ENCODE results near the gene NTN1.

The NTN1 gene

DNA sequence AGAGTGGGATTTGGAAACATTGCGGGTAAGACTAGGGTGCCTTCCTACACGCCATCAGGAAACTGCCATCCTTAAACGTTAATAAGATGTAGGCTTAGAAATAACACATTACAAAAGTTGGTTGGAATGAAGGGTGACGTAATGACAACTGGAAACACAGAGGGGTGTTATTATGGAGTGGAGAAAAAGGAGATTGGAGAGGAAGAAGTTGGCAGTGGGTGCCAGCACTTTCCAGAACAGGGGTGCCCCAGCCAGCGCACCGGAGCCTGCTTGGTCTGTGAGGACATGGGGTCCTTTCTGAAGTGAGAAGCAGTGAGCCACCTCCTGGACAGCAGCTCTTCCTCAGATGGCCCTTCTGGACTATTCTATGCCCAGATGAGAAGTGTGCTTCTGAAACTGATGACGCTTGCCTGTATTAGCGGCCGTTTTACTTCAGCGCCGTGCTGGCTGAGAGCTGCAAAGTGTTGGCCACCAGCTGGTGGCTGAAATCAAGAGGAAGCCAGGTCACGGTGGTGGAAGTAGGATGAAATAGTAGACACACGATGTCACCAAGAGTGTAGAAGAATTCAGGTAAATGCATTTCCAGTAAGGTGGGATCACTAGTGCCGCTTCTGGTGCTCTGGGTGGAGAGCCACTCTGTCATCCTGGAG, 244.8 kb downstream of the NTN1 start:
- TF ChIP-seq SPI1 (IDR thresholded peaks at IDR 0.05; ENCODE audit: low read depth, low read length): no peak
- TF ChIP-seq PAX5 (IDR thresholded peaks at IDR 0.05; ENCODE audit: insufficient read depth, low read length, severe bottlenecking): no peak
- TF ChIP-seq POLR2A (IDR thresholded peaks at IDR 0.05; ENCODE audit: low read depth, low read length): no peak
- TF ChIP-seq POU2F2 (IDR thresholded peaks at IDR 0.05; ENCODE audit: low read depth, low read length): no peak
- no peak for TF ChIP-seq POLR2AphosphoS5 (IDR thresholded peaks at IDR 0.05; ENCODE audit: low read depth, low read length)
- no peak for TF ChIP-seq TAF1 (IDR thresholded peaks at IDR 0.05; ENCODE audit: low read depth, low read length)
- DNase-seq (ENCODE audit: insufficient read length, low spot score): no peak
- FAIRE-seq: no peak

DNA sequence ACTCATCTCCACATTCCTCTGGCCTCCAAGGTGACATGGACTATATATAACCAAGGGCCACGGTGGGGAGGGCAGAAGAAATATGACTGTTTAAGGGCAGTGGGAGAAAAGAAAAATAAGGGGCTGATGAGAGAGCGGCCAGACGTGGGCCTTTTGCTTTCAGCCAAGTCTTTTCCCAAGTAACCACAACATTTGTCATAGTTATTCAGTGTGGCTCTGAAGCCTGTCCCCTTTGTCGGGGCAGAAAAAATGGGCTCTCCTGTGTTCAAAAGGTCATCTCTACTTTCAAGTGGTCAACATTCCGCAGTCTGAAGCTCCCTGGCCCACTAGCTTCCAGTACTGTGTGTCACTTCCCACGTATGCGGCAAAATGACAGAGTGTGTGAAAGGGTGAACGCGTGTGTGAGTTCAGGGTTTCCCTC, 245.4 kb downstream of the NTN1 start:
- DNase-seq (ENCODE audit: insufficient read length, low spot score) (no peak), FAIRE-seq (no peak)
- TF ChIP-seq POLR2A (IDR thresholded peaks at IDR 0.05; ENCODE audit: low read depth, low read length) (no peak), POLR2AphosphoS5 (IDR thresholded peaks at IDR 0.05; ENCODE audit: low read depth, low read length) (no peak), PAX5 (IDR thresholded peaks at IDR 0.05; ENCODE audit: insufficient read depth, low read length, severe bottlenecking) (no peak), SPI1 (IDR thresholded peaks at IDR 0.05; ENCODE audit: low read depth, low read length) (no peak), TAF1 (IDR thresholded peaks at IDR 0.05; ENCODE audit: low read depth, low read length) (no peak), POU2F2 (IDR thresholded peaks at IDR 0.05; ENCODE audit: low read depth, low read length) (no peak)

DNA sequence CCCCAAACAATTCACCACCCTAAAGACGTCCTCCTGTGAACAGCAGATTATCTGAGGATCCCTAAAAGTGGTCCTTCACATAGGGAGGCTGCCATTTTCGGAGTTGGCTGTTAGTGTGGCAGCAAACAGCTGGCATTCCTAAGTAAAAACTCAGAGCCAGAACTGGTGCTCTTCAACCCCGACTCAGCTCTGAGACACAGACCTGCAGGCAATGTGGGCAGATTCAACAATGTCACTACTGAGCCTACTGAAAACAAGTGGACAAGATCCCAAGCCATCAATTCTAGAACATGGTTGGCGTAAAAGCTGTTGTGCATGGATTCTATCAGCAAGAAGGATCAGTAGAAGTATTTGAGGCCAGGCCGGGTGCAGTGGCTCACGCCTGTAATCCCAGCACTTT, 247.2 kb downstream of the NTN1 start:
- FAIRE-seq: no peak
- no peak for TF ChIP-seq POLR2AphosphoS5 (IDR thresholded peaks at IDR 0.05; ENCODE audit: low read depth, low read length)
- TF ChIP-seq TAF1 (IDR thresholded peaks at IDR 0.05; ENCODE audit: low read depth, low read length): no peak

DNA sequence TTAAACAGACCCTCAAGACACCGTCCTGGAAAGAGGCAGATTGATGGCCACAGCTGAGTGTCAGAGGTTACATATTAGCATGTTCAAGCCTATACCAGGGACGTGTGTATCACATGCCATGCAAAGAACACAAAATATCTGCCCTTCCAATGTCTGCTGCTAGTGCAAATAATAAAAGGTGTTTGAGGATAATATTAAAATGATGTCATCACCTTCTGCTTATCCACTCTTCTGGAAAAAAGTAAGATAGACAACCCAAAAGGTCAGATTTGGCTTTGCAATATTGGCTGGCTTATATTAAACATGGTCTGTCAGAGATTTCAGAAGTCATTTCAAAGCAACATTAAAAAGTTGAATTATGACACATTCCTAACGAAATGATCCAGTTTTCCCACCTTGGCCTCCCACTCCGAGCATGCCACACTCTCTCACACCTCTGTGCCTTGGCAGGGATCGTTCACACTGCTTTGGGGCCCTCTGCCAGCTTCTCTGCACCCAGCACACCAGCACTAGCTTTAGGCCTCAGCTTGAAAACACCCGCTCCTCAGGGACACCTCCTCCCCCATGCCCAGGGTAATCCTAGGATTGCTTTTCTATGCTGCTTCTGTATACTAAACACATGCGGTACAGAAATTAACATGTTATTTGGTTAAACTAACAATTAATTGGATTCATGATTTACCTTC, 248.2 kb downstream of the NTN1 start:
- FAIRE-seq (no peak), DNase-seq (ENCODE audit: insufficient read length, low spot score) (no peak)
- TF ChIP-seq SPI1 (IDR thresholded peaks at IDR 0.05; ENCODE audit: low read depth, low read length): no peak
- TF ChIP-seq POLR2AphosphoS5 (IDR thresholded peaks at IDR 0.05; ENCODE audit: low read depth, low read length): no peak
- no peak for TF ChIP-seq PAX5 (IDR thresholded peaks at IDR 0.05; ENCODE audit: insufficient read depth, low read length, severe bottlenecking)
- TF ChIP-seq POU2F2 (IDR thresholded peaks at IDR 0.05; ENCODE audit: low read depth, low read length): no peak
- TF ChIP-seq POLR2A (IDR thresholded peaks at IDR 0.05; ENCODE audit: low read depth, low read length): no peak
- no peak for TF ChIP-seq TAF1 (IDR thresholded peaks at IDR 0.05; ENCODE audit: low read depth, low read length)

More for the DNA sequence above, 247.2 kb downstream of the NTN1 start:
- DNase-seq (ENCODE audit: insufficient read length, low spot score): no peak

DNA sequence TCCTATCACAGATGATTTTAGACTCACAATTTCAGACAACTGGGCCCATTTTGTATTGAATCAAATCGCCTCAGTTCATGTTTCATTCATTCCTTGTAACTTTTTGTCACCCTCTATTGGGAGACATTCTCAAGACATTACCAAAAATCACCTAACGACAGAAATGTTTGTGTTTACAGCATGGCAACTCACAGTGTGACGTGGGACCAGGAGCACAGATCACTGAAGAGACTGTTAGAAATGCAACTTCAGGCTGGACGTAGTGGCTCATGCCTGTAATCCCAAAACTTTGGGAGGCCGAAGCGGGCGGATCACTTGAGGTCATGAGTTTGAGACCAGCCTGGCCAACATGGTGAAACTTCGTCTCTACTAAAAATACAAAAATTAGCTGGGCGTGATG, 249.6 kb downstream of the NTN1 start:
- no peak for FAIRE-seq

DNA sequence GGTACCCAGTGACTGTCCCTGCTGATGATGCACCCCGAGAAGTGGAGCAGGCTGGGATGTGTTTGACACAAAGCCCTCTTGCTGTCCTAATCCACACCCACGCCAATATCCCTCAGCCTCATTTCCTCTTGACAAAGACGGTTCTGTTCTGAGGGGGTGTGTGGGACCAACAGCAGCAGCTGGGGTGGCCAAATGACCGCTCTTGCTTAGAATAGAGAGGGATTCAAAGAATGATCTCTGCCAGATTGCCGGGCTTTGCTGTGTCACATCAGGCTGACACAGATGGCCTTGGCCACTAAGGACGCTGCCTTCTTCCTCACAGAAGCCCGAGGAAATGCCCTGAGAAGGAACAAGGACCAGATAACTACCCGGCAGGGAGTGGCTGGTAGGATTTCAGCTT, 250.7 kb downstream of the NTN1 start:
- no peak for TF ChIP-seq POLR2AphosphoS5 (IDR thresholded peaks at IDR 0.05; ENCODE audit: low read depth, low read length)
- TF ChIP-seq POU2F2 (IDR thresholded peaks at IDR 0.05; ENCODE audit: low read depth, low read length): no peak
- TF ChIP-seq PAX5 (IDR thresholded peaks at IDR 0.05; ENCODE audit: insufficient read depth, low read length, severe bottlenecking): no peak
- no peak for TF ChIP-seq POLR2A (IDR thresholded peaks at IDR 0.05; ENCODE audit: low read depth, low read length)
- no peak for TF ChIP-seq SPI1 (IDR thresholded peaks at IDR 0.05; ENCODE audit: low read depth, low read length)
- no peak for TF ChIP-seq TAF1 (IDR thresholded peaks at IDR 0.05; ENCODE audit: low read depth, low read length)
- no peak for DNase-seq (ENCODE audit: insufficient read length, low spot score)
- FAIRE-seq: no peak

More for the DNA sequence above, 249.6 kb downstream of the NTN1 start:
- DNase-seq (ENCODE audit: insufficient read length, low spot score): no peak
- TF ChIP-seq PAX5 (IDR thresholded peaks at IDR 0.05; ENCODE audit: insufficient read depth, low read length, severe bottlenecking): no peak
- no peak for TF ChIP-seq POU2F2 (IDR thresholded peaks at IDR 0.05; ENCODE audit: low read depth, low read length)
- no peak for TF ChIP-seq SPI1 (IDR thresholded peaks at IDR 0.05; ENCODE audit: low read depth, low read length)

DNA sequence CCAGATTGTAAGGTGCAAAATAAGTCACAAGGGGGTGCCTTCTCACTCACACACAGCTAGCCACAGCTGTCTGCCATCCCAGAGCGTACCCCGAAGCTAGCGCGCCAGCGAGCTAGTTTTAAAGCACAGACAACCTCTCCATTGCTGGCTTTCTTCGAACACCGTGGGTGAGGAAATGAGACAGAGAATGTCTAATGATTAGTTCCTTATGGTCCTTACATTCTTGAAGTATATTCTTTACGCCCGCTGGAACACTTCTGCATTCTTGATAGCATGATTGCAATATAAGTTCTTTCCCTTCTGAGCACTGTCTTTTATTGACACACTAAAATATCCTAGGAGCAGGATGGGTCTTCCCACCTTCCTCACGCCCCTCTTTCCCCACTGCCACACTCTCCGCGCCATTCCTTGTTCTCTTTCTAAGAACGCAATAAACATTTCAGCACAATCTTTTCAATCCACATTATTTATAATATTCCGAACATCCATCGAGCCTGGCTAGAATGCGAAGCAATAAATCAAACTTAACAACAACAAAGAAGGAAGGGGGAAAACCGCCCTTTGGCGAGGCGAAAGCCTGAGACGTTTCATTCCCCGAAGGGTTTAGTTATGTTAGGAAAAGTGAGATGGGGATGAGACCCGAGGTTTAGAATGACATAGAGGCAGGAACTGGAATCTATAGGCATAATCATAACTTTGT, 251.3 kb downstream of the NTN1 start:
- no peak for DNase-seq (ENCODE audit: insufficient read length, low spot score)
- no peak for FAIRE-seq
- TF ChIP-seq POU2F2 (IDR thresholded peaks at IDR 0.05; ENCODE audit: low read depth, low read length) (no peak), PAX5 (IDR thresholded peaks at IDR 0.05; ENCODE audit: insufficient read depth, low read length, severe bottlenecking) (no peak)

DNA sequence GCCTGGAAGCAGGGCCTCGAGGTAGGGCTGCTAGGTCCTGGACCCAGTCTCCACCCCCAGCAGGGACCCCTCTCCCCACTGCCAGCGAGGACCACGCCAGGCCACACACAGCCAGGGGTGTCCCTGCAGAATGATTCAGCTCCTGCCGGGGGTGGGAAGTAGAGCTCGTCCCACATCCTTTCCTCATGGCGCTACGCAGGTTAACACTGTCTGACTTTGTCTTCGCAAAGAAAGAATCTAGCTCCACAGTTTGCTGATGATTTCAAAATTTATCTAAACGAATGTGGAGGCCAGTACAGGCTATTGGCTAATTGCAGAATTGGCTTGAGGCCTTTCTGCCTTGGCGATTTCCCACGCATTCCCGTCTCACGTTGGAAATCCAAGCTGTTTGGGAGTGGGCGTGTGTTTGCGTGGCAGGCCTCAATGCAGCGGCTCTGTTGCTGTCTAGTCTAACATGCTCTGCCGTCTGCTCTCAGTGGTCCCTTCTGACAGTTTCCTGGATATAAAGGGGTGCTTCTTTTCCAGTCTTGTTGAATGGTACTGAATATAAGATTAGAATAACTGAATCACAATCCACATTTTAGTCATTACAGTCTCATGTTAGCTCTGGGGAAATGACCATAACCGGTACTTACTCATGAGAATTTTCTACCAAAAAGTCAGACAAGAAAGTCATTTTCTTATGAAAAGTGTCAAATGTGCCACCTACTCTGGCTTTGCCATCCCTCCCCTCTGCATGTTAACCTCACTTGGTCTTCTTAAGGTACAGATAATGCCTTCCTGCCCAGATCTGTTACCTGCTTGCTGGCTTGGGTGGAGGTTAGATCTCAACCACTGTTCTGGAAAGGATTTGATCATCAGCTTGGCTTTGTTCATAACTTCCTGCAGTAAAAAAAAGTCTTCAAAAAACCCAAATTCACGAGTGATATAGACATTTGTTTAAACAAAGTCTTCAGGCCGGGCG, 252.4 kb downstream of the NTN1 start:
- DNase-seq (ENCODE audit: insufficient read length, low spot score): no peak
- FAIRE-seq: no peak
- TF ChIP-seq POLR2A (IDR thresholded peaks at IDR 0.05; ENCODE audit: low read depth, low read length) (no peak), TAF1 (IDR thresholded peaks at IDR 0.05; ENCODE audit: low read depth, low read length) (no peak), PAX5 (IDR thresholded peaks at IDR 0.05; ENCODE audit: insufficient read depth, low read length, severe bottlenecking) (no peak)

DNA sequence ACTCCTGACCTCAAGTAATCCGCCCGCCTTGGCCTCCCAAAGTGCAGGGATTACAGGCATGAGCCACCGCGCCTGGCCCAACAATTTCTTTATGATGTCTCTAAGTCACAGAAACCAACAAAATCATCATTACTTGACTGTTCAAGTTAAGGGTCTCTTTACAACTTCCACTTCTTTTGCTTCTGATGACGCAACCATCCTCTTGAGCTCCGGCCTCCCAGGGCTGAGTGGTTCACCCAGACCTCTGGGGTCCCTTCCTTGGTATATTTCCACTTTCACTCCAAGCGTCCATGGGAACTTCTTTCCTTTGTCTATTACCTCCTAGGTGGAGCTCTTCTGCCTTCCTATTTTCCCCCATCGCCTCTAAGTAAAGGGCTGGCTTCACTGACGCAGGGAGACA, 253.7 kb downstream of the NTN1 start:
- FAIRE-seq: no peak
- no peak for TF ChIP-seq TAF1 (IDR thresholded peaks at IDR 0.05; ENCODE audit: low read depth, low read length)
- TF ChIP-seq SPI1 (IDR thresholded peaks at IDR 0.05; ENCODE audit: low read depth, low read length): no peak
- TF ChIP-seq PAX5 (IDR thresholded peaks at IDR 0.05; ENCODE audit: insufficient read depth, low read length, severe bottlenecking): no peak
- DNase-seq (ENCODE audit: insufficient read length, low spot score): no peak
